Activated CD4-positive, alpha-beta memory T cell treated with anti-CD3 and anti-CD28 coated beads for 36 hours (primary cell): ENCODE data around the gene FHL3. TPM values are rescaled to one million over a fixed set of nuclear protein-coding genes. Genes with fewer than 3 reads are reported as not detected.
"Not testable (repeated sequence)": the region's sequence is repeated elsewhere in the genome, so short reads cannot be mapped to it uniquely, and the experiment has no call there.

Source experiments
- CTCF ChIA-PET: fragments of 350-600 bp; sonication (Branson Sonifier 250); formaldehyde crosslinking; loops from one replicate; lab custom pipeline; 2021; ENCODE audit warnings: antibody characterized with exemption, inconsistent platforms; lab: Charles Lee
- POLR2A ChIA-PET: fragments of 350-600 bp; sonication (Branson Sonifier 250); formaldehyde crosslinking; loops from one replicate; lab custom pipeline; 2021; ENCODE audit warnings: antibody characterized with exemption; lab: Charles Lee
- DNase-seq: peaks from one replicate; pipeline ENCODE4 v3.0.0-alpha.2; 2020
- H3K27ac Mint-ChIP-seq: one replicate; pipeline ENCODE4 v1.8.0; 2021; ENCODE audit warnings: mixed read lengths
- H3K27me3 Mint-ChIP-seq: one replicate; pipeline ENCODE4 v1.8.0; 2021; ENCODE audit warnings: mixed read lengths
- H3K36me3 Mint-ChIP-seq: one replicate; pipeline ENCODE4 v1.8.0; 2021; ENCODE audit warnings: mixed read lengths
- H3K4me1 Mint-ChIP-seq: one replicate; pipeline ENCODE4 v1.8.0; 2021; ENCODE audit warnings: low read depth, mixed read lengths
- H3K4me3 Mint-ChIP-seq: one replicate; pipeline ENCODE4 v1.8.0; 2021; ENCODE audit warnings: mild to moderate bottlenecking, mixed read lengths
- H3K9me3 Mint-ChIP-seq: one replicate; pipeline ENCODE4 v1.8.0; 2021; ENCODE audit warnings: mixed read lengths
- intact Hi-C: fragments of 100-400 bp; cut with micrococcal nuclease; formaldehyde crosslinking; loops from one replicate; pipeline ENCODE4 v1.15.1; 2023
- total RNA-seq, 2 experiments: library from RNA; stranded (reverse); gene quantifications; one replicate each; pipeline ENCODE4 v1.2.3, GENCODE V29; 2021

The FHL3 gene
- total RNA-seq, 2 experiments from 2014 or later, result 14.4 to 14.7 TPM

DNA sequence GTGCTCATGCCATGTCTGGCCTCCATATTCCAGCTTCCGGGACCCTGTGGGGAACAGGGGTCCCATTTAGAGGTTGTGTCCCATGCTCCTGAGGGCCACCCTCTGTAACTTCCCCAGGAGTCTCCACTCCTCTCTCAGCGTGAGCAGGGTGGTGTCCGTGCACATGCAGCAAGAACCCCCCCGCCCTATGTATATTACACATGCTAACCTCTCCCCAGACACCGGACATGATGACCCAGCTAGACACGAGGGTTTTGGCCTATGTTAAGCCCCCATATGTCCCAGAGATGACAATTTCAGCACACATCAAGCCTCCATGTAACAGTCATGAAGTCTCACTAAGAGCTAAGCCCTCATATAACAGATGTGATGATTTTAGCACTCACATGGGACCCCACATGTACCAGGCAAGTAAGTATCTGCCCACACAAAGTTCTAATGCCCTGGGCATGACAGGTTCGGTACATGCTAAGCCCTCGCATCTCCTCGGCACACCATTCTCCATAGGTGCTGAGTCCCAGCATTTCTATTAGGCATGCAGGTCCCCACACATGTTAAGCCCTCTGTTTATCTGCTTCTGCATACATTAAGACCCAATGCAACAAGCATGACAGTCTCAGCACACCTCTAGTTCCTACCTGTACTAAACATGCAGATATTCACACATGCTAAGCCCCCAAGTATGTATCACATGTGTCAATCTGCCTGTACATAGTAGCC is 7.1 kb downstream of the FHL3 start:
- ChIA-PET POLR2A (interaction anchor here (1.0 to 2.2 kb wide), 2 partner anchors 15 to 17 kb away, joined by 3 to 6 read pairs; partner anchors contain the start of gene UTP11), CTCF (no interaction called here)
- H3K36me3 Mint-ChIP-seq, result peaks cover 6% of the 10 kb centered on the region
- no peaks in the 10 kb centered on the region for H3K9me3 Mint-ChIP-seq
- intact Hi-C loops, result no loop called here
- DNase-seq, result no peak
- H3K4me3 Mint-ChIP-seq, result no peak overlapping the region
- peaks cover 36% of the 10 kb centered on the region for H3K4me1 Mint-ChIP-seq
- H3K27ac Mint-ChIP-seq, result no peak overlapping the region
- H3K27me3 Mint-ChIP-seq, result no peaks in the 10 kb centered on the region

DNA sequence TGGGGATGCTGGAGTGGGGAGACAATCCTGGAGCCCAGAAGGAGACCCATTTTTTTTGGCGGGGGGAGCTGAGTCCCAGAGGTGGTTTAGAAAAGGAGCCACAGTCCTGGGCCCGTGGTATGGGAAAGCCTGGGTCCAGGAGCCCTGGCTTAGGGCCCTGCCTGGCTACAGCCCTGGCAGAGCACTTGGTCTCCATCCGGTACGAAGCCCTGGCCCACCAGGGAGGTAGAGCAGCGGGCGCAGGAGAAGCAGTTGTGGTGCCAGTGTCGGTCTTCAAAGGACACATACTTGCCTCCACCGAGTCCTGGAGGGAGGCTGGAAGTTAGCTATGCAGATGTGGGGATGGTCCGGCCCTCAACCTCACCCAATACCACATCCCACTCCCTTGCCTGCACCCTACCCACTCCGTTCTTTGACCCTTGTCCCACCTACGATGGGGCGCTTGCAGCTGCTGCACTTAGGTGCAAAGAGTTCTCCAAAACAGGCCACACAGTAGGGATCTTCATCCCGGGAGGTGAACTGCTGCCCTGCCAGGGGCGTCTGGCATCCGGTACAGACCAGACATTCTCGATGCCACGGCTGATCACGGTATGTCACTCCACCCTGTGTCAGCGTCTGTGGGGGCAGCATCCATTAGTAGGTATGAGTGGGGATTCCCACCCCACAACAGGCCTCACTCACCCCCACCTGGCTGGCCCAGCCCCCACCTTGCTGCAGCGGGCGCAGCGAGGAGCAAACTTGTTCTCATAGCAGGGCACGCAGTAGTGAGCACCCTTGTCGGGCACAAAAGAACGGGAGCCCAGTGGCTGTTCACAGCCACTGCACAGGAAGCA is 7.8 kb downstream of the FHL3 start:
- peaks cover 34% of the 10 kb centered on the region for H3K4me1 Mint-ChIP-seq
- peaks cover 6% of the 10 kb centered on the region for H3K36me3 Mint-ChIP-seq
- ChIA-PET POLR2A (interaction anchor here (2.2 kb wide), 1 partner anchor 16 kb away, joined by 6 read pairs; the partner anchor contains the start of gene UTP11), CTCF (no interaction called here)
- H3K9me3 Mint-ChIP-seq, result no peaks in the 10 kb centered on the region
- intact Hi-C loops, result no loop called here
- no peaks in the 10 kb centered on the region for H3K27me3 Mint-ChIP-seq
- no peak overlapping the region for H3K4me3 Mint-ChIP-seq
- DNase-seq, result no peak
- H3K27ac Mint-ChIP-seq, result no peak overlapping the region

DNA sequence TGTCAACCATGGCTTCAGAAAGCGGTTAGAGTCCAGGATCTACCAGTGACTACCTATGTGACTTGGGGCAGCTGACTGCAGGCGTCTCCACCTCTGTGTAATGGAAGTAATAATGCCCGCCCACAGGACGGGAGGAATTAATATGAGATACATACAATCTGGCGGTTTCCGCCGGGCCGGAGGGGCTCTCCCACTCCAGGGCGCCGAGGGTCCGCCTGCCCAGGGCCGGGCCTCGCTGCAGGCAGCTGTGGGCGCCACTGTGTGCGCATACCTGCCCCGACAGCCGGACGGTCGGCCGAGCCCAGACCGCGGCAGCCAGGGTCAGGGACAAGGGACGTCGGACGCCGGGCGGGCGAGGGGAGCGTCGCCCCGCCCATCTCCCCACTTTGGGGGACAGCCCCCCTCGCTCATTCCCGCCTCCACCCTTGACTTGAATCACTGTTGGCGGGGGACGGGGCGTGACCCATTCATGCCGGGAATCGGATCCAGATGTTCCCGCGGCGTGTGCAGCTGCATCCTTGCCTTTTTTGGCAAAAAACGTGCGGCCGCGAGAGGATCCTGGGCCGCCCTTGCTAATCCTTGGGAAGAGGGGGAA is 9.5 kb downstream of the FHL3 start:
- peaks cover 31% of the 10 kb centered on the region for H3K4me1 Mint-ChIP-seq
- intact Hi-C loops, result loop anchor here (1.0 kb wide), 1 partner anchor 13 kb away; no protein-coding TSS in a partner anchor
- H3K27me3 Mint-ChIP-seq, result no peaks in the 10 kb centered on the region
- DNase-seq, result peak; percentile 59
- H3K36me3 Mint-ChIP-seq, result peaks cover 6% of the 10 kb centered on the region
- no peaks in the 10 kb centered on the region for H3K9me3 Mint-ChIP-seq
- H3K27ac Mint-ChIP-seq, result peak overlapping the region; percentile 66
- peak overlapping the region; percentile 45 for H3K4me3 Mint-ChIP-seq
- POLR2A ChIA-PET, result interaction anchor here (1.9 kb wide), 1 partner anchor 17 kb away, joined by 4 read pairs; the partner anchor contains the start of gene UTP11
- CTCF ChIA-PET, result no interaction called here

DNA sequence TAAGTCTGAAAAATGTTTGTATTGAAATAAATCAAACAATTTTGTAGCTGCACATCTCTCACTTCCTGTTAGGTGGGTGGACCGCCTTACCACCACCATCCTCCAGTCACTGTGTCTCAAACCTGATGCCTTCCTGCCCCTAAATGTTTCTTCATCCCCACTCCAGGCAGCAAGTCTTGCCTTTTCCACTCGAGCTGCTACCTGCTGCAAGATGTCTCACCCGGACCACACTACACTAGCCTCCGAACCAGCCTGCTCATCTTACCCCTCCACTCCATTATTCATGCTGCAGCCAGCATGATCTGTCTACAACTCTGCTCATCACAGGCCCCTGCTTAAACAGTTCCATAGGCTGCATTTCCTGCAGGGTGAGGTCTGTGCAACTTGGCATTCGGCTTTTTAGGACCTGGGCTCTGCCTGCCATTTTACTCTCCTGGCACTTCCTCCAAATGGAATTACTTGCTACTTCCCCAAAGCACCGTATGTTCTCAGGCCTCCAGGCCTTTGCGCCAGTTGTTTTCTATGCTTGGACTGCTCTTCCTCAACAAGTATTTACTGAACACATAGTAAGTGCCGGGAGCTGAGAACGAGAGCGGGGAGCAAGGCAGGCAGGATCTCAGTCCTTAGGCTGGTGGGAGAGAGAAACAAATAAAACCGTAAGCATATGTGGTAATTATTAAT is 10.3 kb downstream of the FHL3 start:
- ChIA-PET POLR2A (interaction anchor here (1.9 kb wide), 1 partner anchor 18 kb away, joined by 4 read pairs; the partner anchor contains the start of gene UTP11), CTCF (no interaction called here)
- intact Hi-C loops, result loop anchor here (1.0 to 5.0 kb wide), 3 partner anchors 14 to 303 kb away; partner anchors contain the start of genes C1orf122, CDCA8 and YRDC
- no peaks in the 10 kb centered on the region for H3K27me3 Mint-ChIP-seq
- peak overlapping the region; percentile 66 for H3K27ac Mint-ChIP-seq
- DNase-seq, result no peak
- peaks cover 28% of the 10 kb centered on the region for H3K4me1 Mint-ChIP-seq
- no peaks in the 10 kb centered on the region for H3K9me3 Mint-ChIP-seq
- peaks cover 7% of the 10 kb centered on the region for H3K36me3 Mint-ChIP-seq
- H3K4me3 Mint-ChIP-seq, result peak overlapping the region; percentile 55

DNA sequence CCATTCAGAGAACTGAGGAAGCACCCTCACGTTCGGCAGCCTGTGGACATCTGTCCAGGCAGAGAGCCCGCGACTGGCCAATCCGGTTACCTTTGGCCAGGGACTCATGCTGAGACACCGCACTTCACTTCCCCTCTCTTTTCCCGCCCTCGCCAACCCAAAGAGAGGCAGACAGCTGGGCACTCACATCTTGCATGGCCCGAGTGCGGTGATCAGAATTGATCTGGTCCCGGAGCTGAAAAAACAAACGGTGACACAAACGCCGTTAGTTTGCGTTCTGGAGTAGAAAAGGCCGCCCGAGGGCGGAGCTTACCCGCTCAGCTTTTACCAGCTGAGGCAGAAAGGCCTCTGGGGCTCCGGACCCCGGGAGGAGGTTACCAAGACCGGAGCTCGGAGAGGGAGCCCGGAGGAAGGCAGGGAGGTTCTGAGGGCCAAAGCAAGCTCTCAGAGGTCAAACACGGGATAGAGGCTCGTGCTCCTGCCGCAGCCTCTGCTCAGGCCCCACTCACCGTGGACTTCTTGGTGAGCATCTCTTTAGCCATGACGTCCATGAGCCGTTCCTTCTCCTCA is 15.9 kb downstream of the FHL3 start:
- Mint-ChIP-seq H3K27me3 (no peaks in the 10 kb centered on the region), H3K36me3 (peaks cover 22% of the 10 kb centered on the region), H3K9me3 (no peaks in the 10 kb centered on the region), H3K27ac (peak overlapping the region; percentile 94), H3K4me1 (peaks cover 20% of the 10 kb centered on the region), H3K4me3 (peak overlapping the region; percentile 98)
- ChIA-PET CTCF (interaction anchor here (0.8 to 3.3 kb wide), 12 partner anchors 11 to 846 kb away, joined by 3 to 28 read pairs (median 9); partner anchors contain the start of genes C1orf122, MTF1, UTP11 and YRDC), POLR2A (interaction anchor here (0.8 to 1.8 kb wide), 7 partner anchors 12 to 181 kb away, joined by 3 to 10 read pairs (median 4); partner anchors contain the start of genes MTF1, UTP11 and YRDC)
- DNase-seq, result peak; percentile 54
- intact Hi-C loops, result no loop called here

DNA sequence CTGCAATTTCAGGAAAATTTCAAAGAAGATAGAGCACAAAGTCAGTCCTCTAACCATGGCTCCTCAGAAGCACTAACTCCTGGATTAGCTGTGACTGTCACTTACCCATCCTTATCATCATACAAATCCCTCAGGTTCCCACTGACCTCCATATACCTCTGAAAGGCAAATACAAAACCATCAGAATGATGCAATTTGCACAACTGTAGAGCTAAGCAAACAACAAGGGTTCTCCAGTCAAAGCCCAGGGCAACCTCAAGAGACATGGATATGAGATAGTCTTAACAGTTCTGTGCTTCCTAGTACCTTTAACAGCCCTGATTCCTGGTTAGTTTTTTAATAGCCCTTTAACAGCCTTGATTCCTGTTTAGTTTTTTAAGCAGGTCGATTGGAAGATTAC is 17.6 kb downstream of the FHL3 start:
- ChIA-PET POLR2A (no interaction called here), CTCF (interaction anchor here (0.9 kb wide), 1 partner anchor 848 kb away, joined by 3 read pairs; no protein-coding TSS in a partner anchor)
- H3K27ac Mint-ChIP-seq, result no peak overlapping the region
- no peaks in the 10 kb centered on the region for H3K9me3 Mint-ChIP-seq
- intact Hi-C loops, result no loop called here
- DNase-seq, result no peak
- H3K27me3 Mint-ChIP-seq, result no peaks in the 10 kb centered on the region
- no peak overlapping the region for H3K4me3 Mint-ChIP-seq
- peaks cover 29% of the 10 kb centered on the region for H3K36me3 Mint-ChIP-seq
- peaks cover 18% of the 10 kb centered on the region for H3K4me1 Mint-ChIP-seq

DNA sequence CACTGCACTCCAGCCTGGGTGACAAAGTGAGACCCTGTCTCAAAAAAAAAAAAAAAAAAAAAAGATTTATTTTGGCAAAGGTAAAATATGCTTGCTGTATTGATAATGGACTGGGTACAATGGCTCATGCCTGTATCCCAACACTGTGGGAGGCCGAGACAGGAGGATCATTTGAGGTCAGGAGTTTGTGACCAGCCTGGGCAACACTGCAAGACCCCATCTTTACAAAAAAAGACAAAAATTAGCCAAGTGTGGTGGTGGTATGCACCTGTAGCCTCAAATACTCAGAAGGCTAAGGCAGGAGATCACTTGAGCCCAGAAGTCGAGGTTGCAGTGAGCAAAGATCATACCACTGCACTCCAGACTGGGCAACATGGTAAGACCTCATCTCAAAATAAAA is 21.8 kb downstream of the FHL3 start:
- peaks cover 11% of the 10 kb centered on the region for H3K4me1 Mint-ChIP-seq
- ChIA-PET CTCF (no interaction called here), POLR2A (no interaction called here)
- H3K27me3 Mint-ChIP-seq, result no peaks in the 10 kb centered on the region
- no peaks in the 10 kb centered on the region for H3K9me3 Mint-ChIP-seq
- no peak overlapping the region for H3K4me3 Mint-ChIP-seq
- DNase-seq, result no peak
- H3K27ac Mint-ChIP-seq, result no peak overlapping the region
- intact Hi-C loops, result no loop called here
- peaks cover 57% of the 10 kb centered on the region for H3K36me3 Mint-ChIP-seq

DNA sequence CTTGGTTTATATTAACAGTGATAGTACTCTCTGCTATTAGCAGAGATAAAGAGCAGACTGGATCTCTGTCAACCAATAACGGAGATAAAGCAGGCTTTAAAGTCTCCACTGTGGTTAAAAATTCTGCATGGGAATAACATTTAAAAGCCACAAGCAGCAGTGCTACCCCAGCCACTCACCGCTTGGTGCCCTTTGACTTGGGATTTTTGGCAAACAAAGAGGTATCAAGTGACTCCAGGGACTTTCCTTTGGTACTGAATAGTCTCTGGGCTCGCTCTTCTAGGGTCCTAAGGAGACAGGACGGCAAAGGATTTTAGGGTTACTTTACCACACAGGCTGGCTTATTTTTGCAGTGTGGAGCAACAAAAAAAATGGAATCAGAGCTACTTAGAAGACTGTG is 26.8 kb downstream of the FHL3 start:
- intact Hi-C loops, result loop anchor here (5.0 kb wide), 1 partner anchor 46 kb away; no protein-coding TSS in a partner anchor
- H3K4me1 Mint-ChIP-seq, result no peaks in the 10 kb centered on the region
- peaks cover 8% of the 10 kb centered on the region for H3K9me3 Mint-ChIP-seq
- no peak for DNase-seq
- no peak overlapping the region for H3K4me3 Mint-ChIP-seq
- H3K27ac Mint-ChIP-seq, result no peak overlapping the region
- ChIA-PET CTCF (no interaction called here), POLR2A (no interaction called here)
- H3K36me3 Mint-ChIP-seq, result peaks cover 71% of the 10 kb centered on the region
- H3K27me3 Mint-ChIP-seq, result no peaks in the 10 kb centered on the region

DNA sequence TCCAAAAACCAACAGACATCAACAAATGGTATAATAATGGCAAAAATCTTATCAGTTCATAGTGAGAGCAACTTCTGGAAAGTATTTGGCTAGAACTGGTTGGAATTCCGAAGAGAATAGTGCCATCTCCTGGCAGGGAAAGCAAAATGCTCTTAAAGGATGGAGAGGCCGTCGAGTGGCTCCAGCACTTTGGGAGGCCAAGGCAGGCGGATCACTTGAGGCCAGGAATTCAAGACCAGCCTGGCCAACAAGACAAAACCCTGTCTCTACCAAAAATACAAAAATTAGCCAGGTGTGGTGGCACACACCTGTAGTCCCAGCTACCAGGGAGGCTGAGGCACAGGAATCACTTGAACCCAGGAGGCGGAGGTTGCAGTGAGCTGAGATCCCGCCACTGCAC is 30.2 kb downstream of the FHL3 start:
- CTCF ChIA-PET, result interaction anchor here (1.0 kb wide), 1 partner anchor 85 kb away, joined by 6 read pairs; no protein-coding TSS in a partner anchor
- H3K4me1 Mint-ChIP-seq, H3K27me3 Mint-ChIP-seq, POLR2A ChIA-PET, DNase-seq, H3K9me3 Mint-ChIP-seq, H3K27ac Mint-ChIP-seq, H3K4me3 Mint-ChIP-seq: not testable (repeated sequence)
- intact Hi-C loops, result loop anchor here (5.0 kb wide), 1 partner anchor 43 kb away; no protein-coding TSS in a partner anchor
- peaks cover 82% of the 10 kb centered on the region for H3K36me3 Mint-ChIP-seq

DNA sequence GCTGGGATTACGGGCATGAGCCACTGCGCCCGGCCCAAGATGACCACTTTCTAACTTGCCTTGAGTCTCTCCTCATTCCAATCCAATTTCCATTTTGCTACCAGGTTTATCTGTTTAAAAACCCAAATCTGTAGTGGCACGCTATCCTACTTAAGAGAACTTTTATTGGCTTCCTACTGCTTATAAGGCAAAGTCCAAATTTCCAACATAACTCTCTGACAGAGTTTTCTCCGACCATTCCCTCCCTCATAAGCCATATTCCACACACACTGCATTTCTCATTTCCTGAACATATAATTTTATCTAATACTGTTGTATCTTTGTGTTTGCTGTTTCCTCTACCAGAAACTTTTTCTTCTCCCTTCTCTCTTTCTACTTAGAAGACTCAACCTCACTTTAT is 30.7 kb downstream of the FHL3 start:
- peaks cover 82% of the 10 kb centered on the region for H3K36me3 Mint-ChIP-seq

DNA sequence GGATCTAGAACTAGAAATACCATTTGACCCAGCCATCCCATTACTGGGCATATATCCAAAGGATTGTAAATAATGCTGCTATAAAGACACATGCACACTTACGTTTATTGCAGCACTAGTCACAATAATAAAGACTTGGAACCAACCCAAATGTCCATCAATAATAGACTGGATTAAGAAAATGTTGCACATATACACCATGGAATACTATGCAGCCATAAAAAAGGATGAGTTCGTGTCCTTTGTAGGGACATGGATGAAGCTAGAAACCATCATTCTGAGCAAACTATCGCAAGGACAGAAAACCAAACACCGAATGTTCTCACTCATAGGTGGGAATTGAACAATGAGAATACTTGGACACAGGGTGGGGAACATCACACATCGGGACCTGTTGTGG is 31.6 kb downstream of the FHL3 start:
- POLR2A ChIA-PET, DNase-seq, H3K27ac Mint-ChIP-seq, H3K4me3 Mint-ChIP-seq, H3K27me3 Mint-ChIP-seq, H3K4me1 Mint-ChIP-seq, H3K9me3 Mint-ChIP-seq, intact Hi-C loops, CTCF ChIA-PET: not testable (repeated sequence)
- peaks cover 81% of the 10 kb centered on the region for H3K36me3 Mint-ChIP-seq

More for the DNA sequence above, 30.7 kb downstream of the FHL3 start:
- no peak for DNase-seq
- Mint-ChIP-seq H3K4me3 (no peak overlapping the region), H3K27me3 (no peaks in the 10 kb centered on the region), H3K27ac (no peak overlapping the region), H3K4me1 (peaks cover 9% of the 10 kb centered on the region), H3K9me3 (peaks cover 8% of the 10 kb centered on the region)
- ChIA-PET CTCF (no interaction called here), POLR2A (no interaction called here)
- intact Hi-C loops, result no loop called here
